IMR-90 (cell line): Measurements from ENCODE around the gene PRF1.

Experiments
- BHLHE40 ChIP-seq: fragments of 150-350 bp; IDR thresholded peaks from 2 replicates; pipeline ENCODE4 v1.6.1; 2016; ENCODE audit warnings: mild to moderate bottlenecking, low read depth, low read length
- CEBPB ChIP-seq: IDR thresholded peaks from 2 replicates; pipeline ENCODE4 v1.6.1; 2012; ENCODE audit warnings: low read depth, low read length, improper control_type of control experiment
- CHD1 ChIP-seq: IDR thresholded peaks from 2 replicates; pipeline ENCODE4 v1.6.1; 2012; ENCODE audit warnings: low read depth, low read length, improper control_type of control experiment
- CTCF ChIP-seq: conservative IDR thresholded peaks from 2 replicates; pipeline ENCODE4 v1.5.1; 2012; ENCODE audit warnings: mild to moderate bottlenecking, low read depth, low read length, improper control_type of control experiment
- FOS ChIP-seq: fragments of 150-350 bp; IDR thresholded peaks from 2 replicates; pipeline ENCODE4 v1.6.1; 2016; ENCODE audit warnings: low read depth, low read length
- MAFK ChIP-seq: IDR thresholded peaks from 2 replicates; pipeline ENCODE4 v1.6.1; 2012; ENCODE audit warnings: low read depth, low read length, improper control_type of control experiment
- MAZ ChIP-seq: IDR thresholded peaks from 2 replicates; pipeline ENCODE4 v1.6.1; 2012; ENCODE audit warnings: low read depth, mild to moderate bottlenecking, low read length, improper control_type of control experiment, moderate library complexity, borderline replicate concordance
- MXI1 ChIP-seq: IDR thresholded peaks from 2 replicates; pipeline ENCODE4 v1.6.1; 2012; ENCODE audit warnings: low read depth, mild to moderate bottlenecking, low read length, moderate library complexity, borderline replicate concordance
- POLR2A ChIP-seq: IDR thresholded peaks from 2 replicates; pipeline ENCODE4 v1.6.1; 2012; ENCODE audit warnings: mild to moderate bottlenecking, low read depth, low read length
- RAD21 ChIP-seq: IDR thresholded peaks from 2 replicates; pipeline ENCODE4 v1.6.1; 2012; ENCODE audit warnings: low read length, improper control_type of control experiment
- RCOR1 ChIP-seq: IDR thresholded peaks from 2 replicates; pipeline ENCODE4 v1.6.1; 2012; ENCODE audit warnings: mild to moderate bottlenecking, low read length, improper control_type of control experiment; ENCODE audit not compliant: insufficient replicate concordance
- RFX5 ChIP-seq: IDR thresholded peaks from 2 replicates; pipeline ENCODE4 v1.8.0; 2012; ENCODE audit warnings: low read depth, mild to moderate bottlenecking, low read length, moderate library complexity
- SMC3 ChIP-seq: fragments of 150-350 bp; IDR thresholded peaks from 2 replicates; pipeline ENCODE4 v1.6.1; 2016; ENCODE audit warnings: low read depth, mild to moderate bottlenecking, antibody characterized with exemption, low read length, moderate library complexity
- TF ChIP-seq, protein P1 (sequence below): fragments of 150-350 bp; IDR thresholded peaks from 2 replicates; pipeline ENCODE4 v1.6.1; 2016; ENCODE audit warnings: low read depth, mild to moderate bottlenecking, low read length, moderate library complexity, borderline replicate concordance

DNA sequence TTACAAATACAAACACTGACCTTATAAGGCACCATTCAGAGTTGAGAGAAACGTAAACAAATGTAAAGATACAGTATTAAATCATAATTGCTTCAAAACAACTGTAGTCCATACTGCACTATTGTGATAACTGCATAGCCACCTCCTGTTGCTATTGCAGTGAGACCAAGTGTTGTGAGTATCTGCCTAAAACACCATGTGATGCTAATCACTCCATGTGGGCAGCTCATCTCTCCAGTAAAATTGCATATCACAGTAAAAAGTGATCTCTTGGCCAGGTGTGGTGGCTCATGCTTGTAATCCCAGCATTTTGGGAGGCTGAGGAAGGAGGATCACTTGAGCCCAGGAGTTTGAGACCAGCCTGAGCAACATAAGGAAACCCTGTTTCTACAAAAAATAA lies 26.8 kb upstream of the PRF1 start:
- TF ChIP-seq CHD1 (no peak), CTCF (no peak), POLR2A (no peak), RAD21 (no peak), RFX5 (no peak), SMC3 (no peak), FOS (no peak), MXI1 (no peak), BHLHE40 (no peak), RCOR1 (no peak), CEBPB (no peak), MAZ (no peak), MAFK (no peak)
- TF ChIP-seq, protein P1, sequence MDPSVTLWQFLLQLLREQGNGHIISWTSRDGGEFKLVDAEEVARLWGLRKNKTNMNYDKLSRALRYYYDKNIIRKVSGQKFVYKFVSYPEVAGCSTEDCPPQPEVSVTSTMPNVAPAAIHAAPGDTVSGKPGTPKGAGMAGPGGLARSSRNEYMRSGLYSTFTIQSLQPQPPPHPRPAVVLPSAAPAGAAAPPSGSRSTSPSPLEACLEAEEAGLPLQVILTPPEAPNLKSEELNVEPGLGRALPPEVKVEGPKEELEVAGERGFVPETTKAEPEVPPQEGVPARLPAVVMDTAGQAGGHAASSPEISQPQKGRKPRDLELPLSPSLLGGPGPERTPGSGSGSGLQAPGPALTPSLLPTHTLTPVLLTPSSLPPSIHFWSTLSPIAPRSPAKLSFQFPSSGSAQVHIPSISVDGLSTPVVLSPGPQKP, result no peak
